Calu3 (cell line): ENCODE data around the gene C1QC. TPM values are rescaled to one million over a fixed set of nuclear protein-coding genes. Genes with fewer than 3 reads are reported as not detected.

Source experiments
- BruUV-seq: library from RNA; stranded (reverse); fragments of 400-500 nt; replicated peaks from 2 replicates; lab custom pipeline; 2021; lab: Mats Ljungman, UMichigan
- CTCF ChIA-PET: fragments of 300-600 bp; sonication (Branson Sonifier 250); formaldehyde crosslinking; loops from one replicate; lab custom pipeline; 2022; ENCODE audit warnings: antibody characterized with exemption; lab: Charles Lee
- DNase-seq: peaks from one replicate; pipeline ENCODE4 v3.0.0; 2022
- H3K27ac Mint-ChIP-seq: one replicate; pipeline ENCODE4 v1.8.0; 2022; ENCODE audit warnings: mixed read lengths; ENCODE audit not compliant: unreplicated experiment
- H3K27me3 Mint-ChIP-seq: one replicate; pipeline ENCODE4 v1.8.0; 2022; ENCODE audit warnings: mixed read lengths; ENCODE audit not compliant: unreplicated experiment
- H3K36me3 Mint-ChIP-seq: one replicate; pipeline ENCODE4 v1.8.0; 2022; ENCODE audit warnings: mild to moderate bottlenecking, moderate library complexity, mixed read lengths; ENCODE audit not compliant: insufficient read depth, unreplicated experiment
- H3K4me1 Mint-ChIP-seq: one replicate; pipeline ENCODE4 v1.8.0; 2022; ENCODE audit warnings: mild to moderate bottlenecking, low read depth, mixed read lengths; ENCODE audit not compliant: unreplicated experiment
- H3K4me3 Mint-ChIP-seq: one replicate; pipeline ENCODE4 v1.8.0; 2022; ENCODE audit warnings: mild to moderate bottlenecking, low read depth, moderate library complexity, mixed read lengths; ENCODE audit not compliant: unreplicated experiment
- H3K9me3 Mint-ChIP-seq: one replicate; pipeline ENCODE4 v1.8.0; 2022; ENCODE audit warnings: low read depth, mixed read lengths; ENCODE audit not compliant: unreplicated experiment
- CTCF ChIP-seq: fragments of 200-600 bp; IDR thresholded peaks from one replicate; pipeline ENCODE4 v1.8.0; 2022; ENCODE audit warnings: antibody characterized with exemption; ENCODE audit not compliant: unreplicated experiment
- intact Hi-C: fragments of 100-400 bp; cut with micrococcal nuclease; formaldehyde crosslinking; loops from one replicate; pipeline ENCODE4 v1.10.0; 2022; ENCODE audit not compliant: unreplicated experiment
- total RNA-seq: library from RNA; stranded (reverse); gene quantifications from 2 replicates; pipeline ENCODE4 v1.2.3, GENCODE V29; 2022

The C1QC gene
- total RNA-seq, 1 experiment from 2014 or later: not detected

- Mint-ChIP-seq H3K9me3 (no peaks in the 10 kb centered on the region), H3K27ac (no peak overlapping the region), H3K36me3 (no peaks in the 10 kb centered on the region), H3K4me3 (no peak overlapping the region), H3K27me3 (peaks cover 95% of the 10 kb centered on the region), H3K4me1 (no peaks in the 10 kb centered on the region)
- intact Hi-C loops: no loop called here
- no peak for DNase-seq
- BruUV-seq: no TSS peak
- CTCF ChIA-PET: no interaction called here
- no peak for TF ChIP-seq CTCF
Observed at GRCh38 chr1:22613572-22613918, 29.9 kb upstream of the C1QC start.

GRCh38 chr1:22613951-22614350 is 29.5 kb upstream of the C1QC start:
- DNase-seq: no peak
- Mint-ChIP-seq H3K4me3 (no peak overlapping the region), H3K27me3 (peaks cover 95% of the 10 kb centered on the region), H3K27ac (no peak overlapping the region), H3K4me1 (no peaks in the 10 kb centered on the region), H3K36me3 (no peaks in the 10 kb centered on the region), H3K9me3 (no peaks in the 10 kb centered on the region)
- intact Hi-C loops: no loop called here
- CTCF ChIA-PET: interaction anchor here (0.6 kb wide), 1 partner anchor 749 kb away, joined by 3 read pairs; no protein-coding TSS in a partner anchor
- BruUV-seq: no TSS peak
- no peak for TF ChIP-seq CTCF

- peaks cover 88% of the 10 kb centered on the region for H3K27me3 Mint-ChIP-seq
- intact Hi-C loops: no loop called here
Observed at GRCh38 chr1:22615886-22616285, 27.5 kb upstream of the C1QC start.

GRCh38 chr1:22616571-22616970 is 26.9 kb upstream of the C1QC start:
- Mint-ChIP-seq H3K4me1 (no peaks in the 10 kb centered on the region), H3K36me3 (no peaks in the 10 kb centered on the region), H3K9me3 (no peaks in the 10 kb centered on the region), H3K4me3 (no peak overlapping the region), H3K27ac (no peak overlapping the region), H3K27me3 (peaks cover 86% of the 10 kb centered on the region)
- no peak for DNase-seq
- intact Hi-C loops: no loop called here
- no TSS peak for BruUV-seq
- CTCF ChIA-PET: interaction anchor here (0.5 kb wide), 1 partner anchor 26 kb away, joined by 6 read pairs; no protein-coding TSS in a partner anchor
- TF ChIP-seq CTCF: no peak

More at GRCh38 chr1:22615886-22616285, 27.5 kb upstream of the C1QC start:
- Mint-ChIP-seq H3K4me3 (no peak overlapping the region), H3K27ac (no peak overlapping the region), H3K9me3 (no peaks in the 10 kb centered on the region), H3K4me1 (no peaks in the 10 kb centered on the region), H3K36me3 (no peaks in the 10 kb centered on the region)
- DNase-seq: no peak
- CTCF ChIA-PET: interaction anchor here (0.5 kb wide), 1 partner anchor 25 kb away, joined by 6 read pairs; no protein-coding TSS in a partner anchor
- TF ChIP-seq CTCF: no peak
- no TSS peak for BruUV-seq
